ENCODE data around the gene CDH22. TPM values are rescaled to one million over a fixed set of nuclear protein-coding genes. Genes with fewer than 3 reads are reported as not detected.
A peak's percentile ranks its signal among the peaks of the same experiment; 100 is the strongest.

Gene CDH22
- total and polyA plus RNA-seq, 4 experiments from 2014 or later, result not detected

- H3K27ac Mint-ChIP-seq, result peak overlapping the region in 4 of 7 donors; percentile 26 to 68 (median 59)
Observed at GRCh38 chr20:46342451-46343347, 34.4 kb upstream of the CDH22 start.

GRCh38 chr20:46342010-46342378 is 33.7 kb upstream of the CDH22 start:
- intact Hi-C loops (cut with micrococcal nuclease), result no loop called here
- Histone ChIP-seq H3K27ac (ENCODE audit: low read depth, low read length) (no peak overlapping the region), H3K4me3 (ENCODE audit: low read length in 2 of 2) (no peak overlapping the region), H3K36me3 (ENCODE audit: insufficient read depth, low read length) (no peaks in the 10 kb centered on the region), H3K4me1 (ENCODE audit: insufficient read depth, low read length) (peaks cover 19% of the 10 kb centered on the region), H3K27me3 (ENCODE audit: insufficient read depth, low read length) (peaks cover 11% of the 10 kb centered on the region), H3K9me3 (ENCODE audit: control insufficient read depth in 1 of 2, low read length in 2 of 2) (no peaks in the 10 kb centered on the region)
- H3K4me3 Mint-ChIP-seq, result peak overlapping the region in 1 of 8 donors; percentile 32
- H3K9me3 Mint-ChIP-seq, result no peaks in the 10 kb centered on the region
- peaks cover 20 to 39% (median 23%) of the 10 kb centered on the region in 4 donors for H3K4me1 Mint-ChIP-seq
- H3K36me3 Mint-ChIP-seq, result peaks cover 3 to 5% of the 10 kb centered on the region in 2 donors
- no peak for DNase-seq
- peaks cover 16% of the 10 kb centered on the region in 2 donors for H3K27me3 Mint-ChIP-seq
- ChIA-PET POLR2A (ENCODE audit: partially characterized antibody) (interaction anchor here (0.6 to 2.0 kb wide), 4 partner anchors 22 to 318 kb away, joined by 3 to 10 read pairs (median 3); partner anchors contain the start of gene ELMO2), CTCF (ENCODE audit: partially characterized antibody) (interaction anchor here (1.0 kb wide), 1 partner anchor 355 kb away, joined by 3 read pairs; no protein-coding TSS in a partner anchor)
- H3K27ac Mint-ChIP-seq, result no peak overlapping the region

More at GRCh38 chr20:46342451-46343347, 34.4 kb upstream of the CDH22 start:
- H3K27me3 ChIP-seq (ENCODE audit: insufficient read depth, low read length), result peaks cover 11% of the 10 kb centered on the region
- Mint-ChIP-seq H3K9me3 (no peaks in the 10 kb centered on the region), H3K27me3 (peaks cover 14 to 16% of the 10 kb centered on the region in 2 donors), H3K4me1 (peaks cover 20 to 41% (median 24%) of the 10 kb centered on the region in 4 donors), H3K4me3 (peak overlapping the region; percentile 40 to 85 (median 68)), H3K36me3 (peaks cover 3 to 9% of the 10 kb centered on the region in 2 donors)
- CTCF ChIA-PET (ENCODE audit: partially characterized antibody), result interaction anchor here (1.0 kb wide), 1 partner anchor 356 kb away, joined by 3 read pairs; no protein-coding TSS in a partner anchor
- H3K4me1 ChIP-seq (ENCODE audit: insufficient read depth, low read length), result peaks cover 19% of the 10 kb centered on the region
- POLR2A ChIA-PET (ENCODE audit: partially characterized antibody), result interaction anchor here (0.6 to 2.0 kb wide), 3 partner anchors 21 to 64 kb away, joined by 3 to 10 read pairs (median 3); partner anchors contain the start of gene ELMO2
- no peak overlapping the region for H3K27ac ChIP-seq (ENCODE audit: low read depth, low read length)
- no peaks in the 10 kb centered on the region for H3K36me3 ChIP-seq (ENCODE audit: insufficient read depth, low read length)
- H3K9me3 ChIP-seq (ENCODE audit: control insufficient read depth in 1 of 2, low read length in 2 of 2), result no peaks in the 10 kb centered on the region
- no peak overlapping the region for H3K4me3 ChIP-seq (ENCODE audit: low read length in 2 of 2)
- DNase-seq, result no peak
- intact Hi-C loops (cut with micrococcal nuclease), result no loop called here

GRCh38 chr20:46341074-46342009 is 33.0 kb upstream of the CDH22 start:
- POLR2A ChIA-PET (ENCODE audit: partially characterized antibody), result interaction anchor here (0.6 kb wide), 2 partner anchors 65 to 318 kb away, joined by 3 read pairs; partner anchors contain the start of gene ELMO2
- H3K27me3 ChIP-seq (ENCODE audit: insufficient read depth, low read length), result peaks cover 11% of the 10 kb centered on the region

GRCh38 chr20:46339037-46339436 is 30.7 kb upstream of the CDH22 start:
- no peak overlapping the region for H3K4me3 ChIP-seq (ENCODE audit: low read length in 2 of 2)
- H3K4me3 Mint-ChIP-seq, result no peak overlapping the region
- no peaks in the 10 kb centered on the region for H3K9me3 ChIP-seq (ENCODE audit: control insufficient read depth in 1 of 2, low read length in 2 of 2)
- peaks cover 19% of the 10 kb centered on the region for H3K4me1 ChIP-seq (ENCODE audit: insufficient read depth, low read length)
- no peaks in the 10 kb centered on the region for H3K9me3 Mint-ChIP-seq
- H3K27ac ChIP-seq (ENCODE audit: low read depth, low read length), result no peak overlapping the region
- H3K4me1 Mint-ChIP-seq, result peaks cover 9 to 21% (median 11%) of the 10 kb centered on the region in 4 donors
- H3K36me3 Mint-ChIP-seq, result no peaks in the 10 kb centered on the region
- DNase-seq, result no peak
- H3K27me3 Mint-ChIP-seq, result peaks cover 21 to 30% of the 10 kb centered on the region in 2 donors
- H3K27me3 ChIP-seq (ENCODE audit: insufficient read depth, low read length), result peaks cover 18% of the 10 kb centered on the region
- intact Hi-C loops (cut with micrococcal nuclease), result no loop called here
- ChIA-PET CTCF (ENCODE audit: partially characterized antibody) (interaction anchor here (1.2 kb wide), 1 partner anchor 10 kb away, joined by 3 read pairs; no protein-coding TSS in a partner anchor), POLR2A (ENCODE audit: partially characterized antibody) (no interaction called here)
- H3K27ac Mint-ChIP-seq, result no peak overlapping the region
- no peaks in the 10 kb centered on the region for H3K36me3 ChIP-seq (ENCODE audit: insufficient read depth, low read length)

More at GRCh38 chr20:46341074-46342009, 33.0 kb upstream of the CDH22 start:
- Histone ChIP-seq H3K4me1 (ENCODE audit: insufficient read depth, low read length) (peaks cover 19% of the 10 kb centered on the region), H3K9me3 (ENCODE audit: control insufficient read depth in 1 of 2, low read length in 2 of 2) (no peaks in the 10 kb centered on the region), H3K27ac (ENCODE audit: low read depth, low read length) (no peak overlapping the region), H3K4me3 (ENCODE audit: low read length in 2 of 2) (no peak overlapping the region), H3K36me3 (ENCODE audit: insufficient read depth, low read length) (no peaks in the 10 kb centered on the region)
- H3K27me3 Mint-ChIP-seq, result peaks cover 18 to 20% of the 10 kb centered on the region in 2 donors
- H3K36me3 Mint-ChIP-seq, result peaks cover 0 to 3% of the 10 kb centered on the region in 2 donors
- no peak for DNase-seq
- no peak overlapping the region for H3K27ac Mint-ChIP-seq
- no peaks in the 10 kb centered on the region for H3K9me3 Mint-ChIP-seq
- CTCF ChIA-PET (ENCODE audit: partially characterized antibody), result interaction anchor here (1.0 kb wide), 1 partner anchor 354 kb away, joined by 3 read pairs; no protein-coding TSS in a partner anchor
- H3K4me1 Mint-ChIP-seq, result peaks cover 17 to 35% (median 22%) of the 10 kb centered on the region in 4 donors
- H3K4me3 Mint-ChIP-seq, result no peak overlapping the region
- intact Hi-C loops (cut with micrococcal nuclease), result no loop called here

GRCh38 chr20:46336735-46337134 is 28.4 kb upstream of the CDH22 start:
- Histone ChIP-seq H3K4me3 (ENCODE audit: low read length in 2 of 2) (no peak overlapping the region), H3K9me3 (ENCODE audit: control insufficient read depth in 1 of 2, low read length in 2 of 2) (no peaks in the 10 kb centered on the region), H3K36me3 (ENCODE audit: insufficient read depth, low read length) (no peaks in the 10 kb centered on the region), H3K27ac (ENCODE audit: low read depth, low read length) (no peak overlapping the region), H3K4me1 (ENCODE audit: insufficient read depth, low read length) (no peaks in the 10 kb centered on the region), H3K27me3 (ENCODE audit: insufficient read depth, low read length) (peaks cover 25% of the 10 kb centered on the region)
- Mint-ChIP-seq H3K4me1 (peaks cover 0 to under 1% (median 0%) of the 10 kb centered on the region in 4 donors), H3K4me3 (no peak overlapping the region), H3K27ac (no peak overlapping the region), H3K27me3 (peaks cover 27 to 39% of the 10 kb centered on the region in 2 donors), H3K36me3 (no peaks in the 10 kb centered on the region), H3K9me3 (no peaks in the 10 kb centered on the region)
- no peak for DNase-seq
- ChIA-PET CTCF (ENCODE audit: partially characterized antibody) (interaction anchor here (2.0 kb wide), 1 partner anchor 12 kb away, joined by 8 read pairs; no protein-coding TSS in a partner anchor), POLR2A (ENCODE audit: partially characterized antibody) (no interaction called here)
- intact Hi-C loops (cut with micrococcal nuclease), result no loop called here

- peaks cover 31 to 42% of the 10 kb centered on the region in 2 donors for H3K27me3 Mint-ChIP-seq
- no peak for DNase-seq
- H3K9me3 Mint-ChIP-seq, result no peaks in the 10 kb centered on the region
- Histone ChIP-seq H3K36me3 (ENCODE audit: insufficient read depth, low read length) (no peaks in the 10 kb centered on the region), H3K4me3 (ENCODE audit: low read length in 2 of 2) (no peak overlapping the region), H3K9me3 (ENCODE audit: control insufficient read depth in 1 of 2, low read length in 2 of 2) (no peaks in the 10 kb centered on the region), H3K27ac (ENCODE audit: low read depth, low read length) (no peak overlapping the region), H3K27me3 (ENCODE audit: insufficient read depth, low read length) (peaks cover 18% of the 10 kb centered on the region), H3K4me1 (ENCODE audit: insufficient read depth, low read length) (no peaks in the 10 kb centered on the region)
- POLR2A ChIA-PET (ENCODE audit: partially characterized antibody), result no interaction called here
- peak overlapping the region in 1 of 7 donors; percentile 15 for H3K27ac Mint-ChIP-seq
- no peaks in the 10 kb centered on the region for H3K4me1 Mint-ChIP-seq
- intact Hi-C loops (cut with micrococcal nuclease), result no loop called here
- H3K4me3 Mint-ChIP-seq, result peak overlapping the region in 1 of 8 donors; percentile 20
- CTCF ChIA-PET (ENCODE audit: partially characterized antibody), result no interaction called here
- no peaks in the 10 kb centered on the region for H3K36me3 Mint-ChIP-seq
Observed at GRCh38 chr20:46334303-46334904, 26.1 kb upstream of the CDH22 start.
